Measurements from ENCODE around the gene KLF17. TPM values are rescaled to one million over a fixed set of nuclear protein-coding genes. Genes with fewer than 3 reads are reported as not detected.

KLF17 gene
- total and polyA plus RNA-seq, 11 donors: not detected

DNA sequence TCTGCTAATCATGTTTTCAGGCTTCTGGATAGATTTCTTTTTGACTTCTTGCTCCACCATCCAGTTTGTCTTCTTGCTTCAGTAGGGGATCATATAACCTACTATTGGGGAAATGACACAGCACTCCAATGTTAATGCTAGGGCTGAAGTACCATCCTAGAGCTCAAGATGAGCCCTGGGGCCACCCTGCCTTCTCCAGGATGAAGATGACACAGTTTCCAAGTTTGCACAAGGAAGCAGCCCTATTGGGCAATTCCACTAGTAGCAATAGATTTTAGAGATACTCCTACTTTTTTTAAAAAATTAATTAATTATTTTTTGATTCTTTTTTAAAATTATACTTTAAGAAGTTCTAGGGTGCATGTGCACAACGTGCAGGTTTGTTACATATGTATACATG lies 34.1 kb downstream of the KLF17 start:
- intact Hi-C loops (cut with DNase I): no loop called here
- DNase-seq: no peak
- Histone ChIP-seq H3K27me3 (peaks cover 0 to 18% (median 5%) of the 10 kb centered on the region in 9 donors), H3K4me1 (no peaks in the 10 kb centered on the region), H3K36me3 (no peaks in the 10 kb centered on the region), H3K4me3 (no peak overlapping the region), H3K27ac (no peak overlapping the region), H3K9me3 (no peaks in the 10 kb centered on the region)
- WGBS, 4 donors: 79 to 83% (median 83%) methylated on average over 1 of the region's 1 CpG
- TF ChIP-seq POLR2A (IDR thresholded peaks at IDR 0.05): no peak
- TF ChIP-seq, protein P1, sequence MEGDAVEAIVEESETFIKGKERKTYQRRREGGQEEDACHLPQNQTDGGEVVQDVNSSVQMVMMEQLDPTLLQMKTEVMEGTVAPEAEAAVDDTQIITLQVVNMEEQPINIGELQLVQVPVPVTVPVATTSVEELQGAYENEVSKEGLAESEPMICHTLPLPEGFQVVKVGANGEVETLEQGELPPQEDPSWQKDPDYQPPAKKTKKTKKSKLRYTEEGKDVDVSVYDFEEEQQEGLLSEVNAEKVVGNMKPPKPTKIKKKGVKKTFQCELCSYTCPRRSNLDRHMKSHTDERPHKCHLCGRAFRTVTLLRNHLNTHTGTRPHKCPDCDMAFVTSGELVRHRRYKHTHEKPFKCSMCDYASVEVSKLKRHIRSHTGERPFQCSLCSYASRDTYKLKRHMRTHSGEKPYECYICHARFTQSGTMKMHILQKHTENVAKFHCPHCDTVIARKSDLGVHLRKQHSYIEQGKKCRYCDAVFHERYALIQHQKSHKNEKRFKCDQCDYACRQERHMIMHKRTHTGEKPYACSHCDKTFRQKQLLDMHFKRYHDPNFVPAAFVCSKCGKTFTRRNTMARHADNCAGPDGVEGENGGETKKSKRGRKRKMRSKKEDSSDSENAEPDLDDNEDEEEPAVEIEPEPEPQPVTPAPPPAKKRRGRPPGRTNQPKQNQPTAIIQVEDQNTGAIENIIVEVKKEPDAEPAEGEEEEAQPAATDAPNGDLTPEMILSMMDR (IDR thresholded peaks at IDR 0.05): no peak
- ATAC-seq: no peak

DNA sequence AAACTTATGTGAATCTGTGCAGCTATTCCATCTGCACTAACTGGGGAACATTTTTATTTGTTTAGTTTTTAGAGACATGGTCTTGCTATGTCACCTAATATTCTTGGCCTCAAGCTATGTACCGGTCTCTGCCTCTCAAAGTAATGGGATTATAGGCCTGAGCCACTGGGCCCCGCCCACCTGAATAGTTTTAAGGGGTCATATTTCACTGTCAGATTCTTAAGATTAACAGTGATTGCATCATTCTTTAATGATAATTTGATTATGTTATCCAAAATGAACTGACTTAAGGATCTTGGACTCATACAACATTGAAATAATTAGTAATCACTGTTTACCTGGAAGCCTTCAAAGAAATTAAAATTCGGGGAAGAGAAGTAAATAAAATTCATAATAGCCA lies 35.4 kb downstream of the KLF17 start:
- Histone ChIP-seq H3K27me3 (peaks cover 0 to 18% (median 3%) of the 10 kb centered on the region in 9 donors), H3K27ac (no peak overlapping the region), H3K4me1 (no peaks in the 10 kb centered on the region), H3K9me3 (no peaks in the 10 kb centered on the region), H3K36me3 (no peaks in the 10 kb centered on the region), H3K4me3 (no peak overlapping the region)
- TF ChIP-seq POLR2A (IDR thresholded peaks at IDR 0.05): no peak
- TF ChIP-seq, protein P1 (IDR thresholded peaks at IDR 0.05): no peak
- intact Hi-C loops (cut with DNase I): no loop called here
- DNase-seq (no peak), ATAC-seq (no peak)
- WGBS, 4 donors: 87 to 91% (median 88%) methylated on average over 3 of the region's 3 CpGs

DNA sequence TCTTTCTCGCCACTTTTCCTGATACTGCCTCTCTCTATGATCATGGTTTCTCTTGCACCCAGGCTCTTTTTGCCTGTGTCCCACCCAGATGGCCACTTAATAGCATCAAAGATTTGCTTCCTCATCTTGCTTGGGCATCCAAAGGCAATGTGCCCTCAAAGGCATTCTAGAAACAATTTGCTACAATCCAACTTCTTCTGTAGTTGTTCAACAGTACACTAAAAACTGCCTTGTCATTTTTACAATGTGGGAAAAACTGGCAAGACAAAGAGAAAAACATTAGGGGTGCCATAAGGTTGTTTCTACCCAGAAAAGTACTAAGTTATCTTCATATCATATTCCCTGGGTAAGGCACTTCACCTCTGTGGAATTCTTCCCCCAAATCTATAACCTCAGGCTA lies 39.3 kb downstream of the KLF17 start:
- Histone ChIP-seq H3K9me3 (peaks cover 0 to 15% (median 0%) of the 10 kb centered on the region in 12 donors), H3K4me3 (no peak overlapping the region), H3K27me3 (no peaks in the 10 kb centered on the region), H3K4me1 (no peaks in the 10 kb centered on the region), H3K36me3 (no peaks in the 10 kb centered on the region), H3K27ac (no peak overlapping the region)
- 61 to 85% (median 76%) methylated on average over 1 of the region's 1 CpG for WGBS, 4 donors
- ATAC-seq: no peak
- intact Hi-C loops (cut with DNase I): no loop called here
- DNase-seq: no peak
- no peak for TF ChIP-seq POLR2A (IDR thresholded peaks at IDR 0.05)
- TF ChIP-seq, protein P1 (IDR thresholded peaks at IDR 0.05): no peak

DNA sequence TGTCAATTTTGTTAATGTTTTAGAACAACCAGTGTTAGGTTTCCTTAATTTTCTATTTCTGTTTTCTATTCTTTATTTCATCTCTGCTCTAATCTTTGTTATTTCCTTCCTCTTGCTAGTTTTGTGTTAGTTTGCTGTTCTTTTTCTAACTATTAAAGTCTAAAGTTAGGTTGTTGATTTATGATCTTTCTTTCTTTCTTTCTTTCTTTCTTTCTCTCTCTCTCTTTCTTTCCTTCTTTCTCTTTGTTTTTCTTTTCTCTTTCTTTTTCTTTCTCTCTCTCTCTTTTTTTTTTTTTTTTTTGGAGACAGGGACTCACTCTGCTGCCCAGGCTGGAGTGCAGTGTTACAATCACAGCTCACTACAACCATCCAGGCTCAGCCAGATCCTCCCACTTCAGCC lies 40.2 kb downstream of the KLF17 start:
- no peaks in the 10 kb centered on the region for H3K36me3 ChIP-seq
- H3K27me3 ChIP-seq: no peaks in the 10 kb centered on the region
- H3K9me3 ChIP-seq: peaks cover 0 to 15% (median 0%) of the 10 kb centered on the region in 12 donors
- H3K4me3 ChIP-seq: no peak overlapping the region
- intact Hi-C loops (cut with DNase I): no loop called here
- ATAC-seq (no peak), DNase-seq (no peak)
- H3K4me1 ChIP-seq: no peaks in the 10 kb centered on the region
- H3K27ac ChIP-seq: no peak overlapping the region
- TF ChIP-seq, protein P1 (IDR thresholded peaks at IDR 0.05): no peak
- TF ChIP-seq POLR2A (IDR thresholded peaks at IDR 0.05): no peak

Measured in heart left ventricle (tissue), 16 donors.